Retinal pigment epithelial cell (primary cell): ENCODE measurements around the gene EPHB1.

Experiments
- DNase-seq: peaks from one replicate; pipeline ENCODE4 v3.0.0-alpha.2; 2010; ENCODE audit warnings: low read depth
- H3K4me3 ChIP-seq: 2 replicates; pipeline ENCODE4 v1.5.1; 2011; ENCODE audit warnings: mild to moderate bottlenecking, low read length, control low read depth, moderate library complexity
- TF ChIP-seq, protein P1 (sequence below): conservative IDR thresholded peaks from 2 replicates; pipeline ENCODE4 v1.5.1; 2011; ENCODE audit warnings: low read depth, low read length, control low read depth, inconsistent platforms

The EPHB1 gene

DNA sequence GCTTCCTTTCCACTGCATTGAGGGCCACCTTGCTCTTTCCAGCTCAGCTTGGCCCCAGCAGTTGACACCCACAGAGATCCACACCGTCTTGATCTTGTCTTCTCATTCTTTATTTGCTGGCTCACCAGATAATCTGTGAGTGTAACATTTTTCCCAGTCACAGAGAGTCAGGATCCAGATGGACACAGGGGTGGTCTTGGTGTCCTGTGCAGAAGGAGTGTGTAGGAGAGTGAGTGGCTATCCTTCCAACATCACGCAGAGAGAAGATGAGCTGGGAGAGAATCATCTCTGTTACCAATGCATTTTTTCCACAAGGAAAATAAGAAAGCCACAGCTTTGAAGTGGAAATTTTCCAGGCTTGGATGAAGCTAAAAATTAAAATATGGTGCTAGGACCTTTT, 100.1 kb downstream of the EPHB1 start:
- H3K4me3 ChIP-seq: no peak overlapping the region
- DNase-seq: no peak
- TF ChIP-seq, protein P1, sequence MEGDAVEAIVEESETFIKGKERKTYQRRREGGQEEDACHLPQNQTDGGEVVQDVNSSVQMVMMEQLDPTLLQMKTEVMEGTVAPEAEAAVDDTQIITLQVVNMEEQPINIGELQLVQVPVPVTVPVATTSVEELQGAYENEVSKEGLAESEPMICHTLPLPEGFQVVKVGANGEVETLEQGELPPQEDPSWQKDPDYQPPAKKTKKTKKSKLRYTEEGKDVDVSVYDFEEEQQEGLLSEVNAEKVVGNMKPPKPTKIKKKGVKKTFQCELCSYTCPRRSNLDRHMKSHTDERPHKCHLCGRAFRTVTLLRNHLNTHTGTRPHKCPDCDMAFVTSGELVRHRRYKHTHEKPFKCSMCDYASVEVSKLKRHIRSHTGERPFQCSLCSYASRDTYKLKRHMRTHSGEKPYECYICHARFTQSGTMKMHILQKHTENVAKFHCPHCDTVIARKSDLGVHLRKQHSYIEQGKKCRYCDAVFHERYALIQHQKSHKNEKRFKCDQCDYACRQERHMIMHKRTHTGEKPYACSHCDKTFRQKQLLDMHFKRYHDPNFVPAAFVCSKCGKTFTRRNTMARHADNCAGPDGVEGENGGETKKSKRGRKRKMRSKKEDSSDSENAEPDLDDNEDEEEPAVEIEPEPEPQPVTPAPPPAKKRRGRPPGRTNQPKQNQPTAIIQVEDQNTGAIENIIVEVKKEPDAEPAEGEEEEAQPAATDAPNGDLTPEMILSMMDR: no peak

DNA sequence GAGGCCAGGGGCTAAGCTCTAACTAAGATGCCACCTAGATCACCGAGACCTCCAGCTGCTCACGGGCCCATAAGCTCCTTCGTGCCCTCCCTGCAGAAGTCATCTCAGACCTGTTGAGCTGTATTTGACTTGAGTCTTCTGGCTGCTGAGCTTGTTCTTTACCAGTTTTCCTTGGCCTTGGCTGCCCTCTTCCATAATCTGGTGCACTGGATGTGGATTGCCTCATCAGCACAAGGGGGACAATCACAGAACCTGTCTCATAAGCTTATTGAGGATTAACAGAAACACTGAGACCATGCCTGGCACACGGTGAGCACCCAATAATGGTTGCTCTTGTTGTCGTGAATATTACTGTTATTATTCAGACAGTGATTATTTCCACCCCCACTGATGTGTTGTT, 101.1 kb downstream of the EPHB1 start:
- TF ChIP-seq, protein P1: no peak

DNA sequence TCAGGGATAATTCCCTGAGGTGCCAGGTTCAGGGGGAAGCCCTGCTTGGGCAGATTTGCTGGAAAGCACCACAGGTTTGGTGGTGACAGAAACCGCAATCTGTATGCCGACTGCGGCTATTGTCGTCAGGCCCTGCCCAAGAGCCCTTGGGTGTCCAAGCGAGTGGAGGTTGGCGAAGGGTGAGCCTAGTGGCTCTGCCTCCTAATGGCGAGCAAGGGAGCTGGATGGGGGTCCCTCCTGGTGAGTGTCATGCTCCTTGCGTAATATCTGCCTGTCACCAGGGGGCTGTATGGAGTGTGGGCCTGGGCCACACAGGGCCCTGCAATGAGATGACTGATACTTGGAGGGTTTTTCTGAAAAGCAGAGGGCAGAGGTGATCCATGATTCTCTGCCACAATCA, 101.6 kb downstream of the EPHB1 start:
- H3K4me3 ChIP-seq: no peak overlapping the region
- no peak for DNase-seq
- TF ChIP-seq, protein P1: no peak

More for the DNA sequence above, 101.1 kb downstream of the EPHB1 start:
- no peak for DNase-seq
- no peak overlapping the region for H3K4me3 ChIP-seq

DNA sequence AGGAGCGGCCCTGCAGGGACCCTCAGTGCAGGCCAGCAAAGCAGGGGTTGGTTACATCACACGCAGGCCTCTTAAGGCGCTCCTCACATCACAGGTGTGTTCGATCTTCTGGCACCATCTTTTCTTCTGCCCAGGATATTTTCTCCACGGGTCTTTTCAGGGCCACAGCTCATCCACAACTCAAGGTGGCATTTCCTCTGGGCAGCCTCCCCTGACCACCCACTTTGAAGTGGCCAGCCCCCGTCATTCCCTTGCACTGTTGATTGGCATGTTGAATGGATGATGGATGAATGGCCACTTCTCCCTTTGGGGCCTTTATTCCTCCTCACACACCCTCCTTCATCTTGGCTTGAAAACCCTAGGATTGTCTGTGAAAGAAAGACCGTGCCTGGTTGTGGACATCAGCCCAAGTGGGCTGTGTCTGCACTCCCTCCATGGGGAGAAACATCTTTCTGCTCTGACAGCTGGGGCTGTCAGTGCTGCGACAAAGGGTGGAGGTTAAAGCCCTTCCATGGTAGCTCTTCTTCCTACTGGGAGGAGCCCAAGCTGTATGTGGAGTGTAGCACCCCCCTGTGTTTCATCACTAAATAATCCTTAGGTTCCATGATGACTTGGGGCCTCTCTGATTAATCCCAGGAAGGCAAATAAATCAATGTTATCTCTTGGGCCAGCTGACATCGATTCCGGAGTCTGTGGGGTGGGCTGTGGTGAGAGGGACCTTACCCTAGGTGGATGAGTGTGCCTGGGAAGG, 102.5 kb downstream of the EPHB1 start:
- H3K4me3 ChIP-seq: no peak overlapping the region
- no peak for DNase-seq
- TF ChIP-seq, protein P1: no peak

DNA sequence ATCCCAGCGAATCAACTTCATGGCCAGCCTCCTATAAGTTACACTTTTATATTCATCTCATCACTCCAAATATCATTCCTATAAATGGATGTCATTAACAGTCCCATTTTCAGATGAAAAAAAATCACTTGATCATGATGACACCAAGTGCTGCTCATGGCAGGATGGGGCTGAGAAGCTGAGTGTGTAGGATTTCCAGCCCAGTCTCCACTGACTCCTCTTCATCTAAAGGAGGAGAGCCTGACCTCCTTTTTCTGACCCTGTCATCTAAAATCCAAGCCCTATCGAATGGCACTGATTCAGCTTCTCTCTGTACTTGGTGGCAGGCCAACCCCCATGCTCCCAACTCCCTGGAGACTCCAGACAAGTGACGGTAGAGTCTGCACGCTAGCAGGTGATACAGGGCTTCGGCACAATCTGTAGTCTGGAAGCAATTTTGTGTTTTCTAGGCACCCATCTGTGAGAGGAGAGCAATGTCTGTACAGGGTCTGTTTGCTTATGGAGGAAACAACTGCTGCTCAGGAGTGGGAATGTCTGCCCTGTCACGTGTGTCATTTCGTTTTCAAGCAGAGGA, 103.2 kb downstream of the EPHB1 start:
- no peak for DNase-seq
- TF ChIP-seq, protein P1: no peak
- H3K4me3 ChIP-seq: no peak overlapping the region

DNA sequence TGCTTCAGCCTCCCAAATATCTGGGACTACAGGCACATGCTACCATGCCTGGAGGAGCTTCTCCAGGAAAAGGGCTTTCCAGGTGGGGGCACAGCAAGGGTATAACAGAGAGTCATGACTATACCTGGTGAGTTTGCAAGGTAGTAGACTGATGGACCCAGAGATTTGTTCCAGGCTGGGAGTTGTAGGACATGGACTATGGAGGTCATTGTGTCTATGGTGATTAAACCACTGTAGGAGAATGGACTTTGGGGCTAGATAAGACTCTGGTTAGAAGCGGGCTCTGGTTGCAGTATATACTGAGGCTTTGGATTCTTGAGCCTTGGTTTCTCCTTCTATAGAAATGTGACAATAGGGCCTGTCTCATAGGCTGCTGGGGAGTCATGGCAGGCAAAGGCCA, 104.7 kb downstream of the EPHB1 start:
- no peak overlapping the region for H3K4me3 ChIP-seq
- no peak for DNase-seq
- TF ChIP-seq, protein P1: no peak

DNA sequence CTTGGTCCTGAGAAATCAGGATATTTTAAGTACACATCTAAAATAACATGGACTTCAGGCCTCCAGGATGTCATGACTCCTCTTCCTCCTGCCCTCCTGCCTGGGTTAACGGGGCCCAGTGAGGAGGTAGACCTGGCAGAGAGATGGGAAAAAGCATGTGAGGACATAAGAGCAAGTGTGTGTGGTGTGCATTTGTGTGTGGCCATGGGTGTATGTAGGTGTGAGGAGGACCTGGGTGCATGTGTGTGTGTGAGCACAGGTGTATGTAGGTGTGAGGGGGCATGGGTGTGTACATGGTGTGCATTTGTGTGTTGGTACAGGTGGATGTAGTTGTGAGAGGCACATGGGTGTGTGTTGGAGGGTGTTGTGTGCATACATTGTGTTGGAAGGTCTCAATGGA, 105.4 kb downstream of the EPHB1 start:
- no peak for DNase-seq
- TF ChIP-seq, protein P1: no peak
- no peak overlapping the region for H3K4me3 ChIP-seq
